Stimulated activated CD4-positive, alpha-beta T cell treated with anti-CD3 and anti-CD28 coated beads, Interleukin-12 subunit alpha, Interleukin-12 subunit beta, amount 100 ng/mL, for 24 hours (primary cell): ENCODE data around the gene HNRNPA1.
"Not testable (repeated sequence)": the region's sequence is repeated elsewhere in the genome, so short reads cannot be mapped to it uniquely, and the experiment has no call there.

Experiments used
- DNase-seq, 2 experiments: peaks; one replicate each; pipeline ENCODE4 v3.0.0-alpha.2; 2020; ENCODE audit warnings: low read depth in 2 of 2

The HNRNPA1 gene

GRCh38 chr12:54276368-54276767, 4.2 kb upstream of the HNRNPA1 start:
- no peak for DNase-seq

GRCh38 chr12:54277823-54278276, 2.7 kb upstream of the HNRNPA1 start:
- no peak for DNase-seq

GRCh38 chr12:54279227-54279631, 1.3 kb upstream of the HNRNPA1 start:
- no peak for DNase-seq

GRCh38 chr12:54279632-54280467, 676 bp upstream of the HNRNPA1 start, which contains the start of gene CBX5:
CBX5 (minus strand) TSS chr12:54280122; CDS start chr12:54257650, 22,472 bp downstream.
- peak; percentile 98 for DNase-seq

- not testable (repeated sequence) for DNase-seq
These were observed 724 bp downstream of the HNRNPA1 start for GRCh38 chr12:54281261-54281638.

- not testable (repeated sequence) for DNase-seq
These were observed 1.2 kb downstream of the HNRNPA1 start for GRCh38 chr12:54281694-54282093.

GRCh38 chr12:54282949-54283593, 2.5 kb downstream of the HNRNPA1 start:
- peak in 1 of 2 experiments; percentile 48 for DNase-seq

GRCh38 chr12:54284070-54284780, 3.7 kb downstream of the HNRNPA1 start:
- not testable (repeated sequence) for DNase-seq

- DNase-seq = no peak
These were observed 4.9 kb downstream of the HNRNPA1 start for GRCh38 chr12:54285150-54286041.

GRCh38 chr12:54286042-54287030, 5.8 kb downstream of the HNRNPA1 start:
- no peak for DNase-seq

GRCh38 chr12:54287261-54288157, 7.0 kb downstream of the HNRNPA1 start:
- DNase-seq = no peak

- DNase-seq = no peak
These were observed 11.8 kb downstream of the HNRNPA1 start for GRCh38 chr12:54292083-54292930.

- DNase-seq = no peak
These were observed 12.4 kb downstream of the HNRNPA1 start for GRCh38 chr12:54292931-54293241.

- peak in 1 of 2 experiments; percentile 52 for DNase-seq
These were observed 13.8 kb downstream of the HNRNPA1 start for GRCh38 chr12:54294152-54294952.

GRCh38 chr12:54294953-54295566, 14.5 kb downstream of the HNRNPA1 start:
- DNase-seq = no peak

- no peak for DNase-seq
These were observed 16.0 kb downstream of the HNRNPA1 start for GRCh38 chr12:54296393-54297099.
